ENCODE results near the gene ANKRA2. TPM values are rescaled to one million over a fixed set of nuclear protein-coding genes. Genes with fewer than 3 reads are reported as not detected.

ANKRA2 gene
- total RNA-seq, 6 donors from 2014 or later = 14.1 to 84.9 (median 19.7) TPM

Other genes starting within 250 kb of the ANKRA2 start
- gene FOXD1, start 116.9 kb downstream of the ANKRA2 start, total RNA-seq = under 1 TPM in 4 of 6 donors, not detected in 2; 0.54 to 0.79 (median 0.67) TPM
- 100 to 1,000 TPM; 152 to 415 (median 344) TPM for gene BTF3, start 67.2 kb downstream of the ANKRA2 start, total RNA-seq
- 10 to 100 TPM in 5 of 6 donors, 1 to 10 TPM in 1; 8.8 to 28.6 (median 16.5) TPM for gene UTP15, start 104 bp upstream of the ANKRA2 start, total RNA-seq
- 10 to 100 TPM; 14.4 to 47.1 (median 24.4) TPM for gene ARHGEF28, start 60.6 kb upstream of the ANKRA2 start, total RNA-seq